DND-41 (cell line): ENCODE measurements around the gene WDR17.

Experiments used
- EZH2 ChIP-seq: IDR thresholded peaks from 3 replicates; pipeline ENCODE4 v1.6.1; 2012; ENCODE audit warnings: borderline replicate concordance, low read depth, mild to moderate bottlenecking, moderate library complexity, low read length, inconsistent platforms; ENCODE audit not compliant: severe bottlenecking
- TF ChIP-seq, protein P1 (sequence below): IDR thresholded peaks from 2 replicates; pipeline ENCODE4 v1.5.1; 2012; ENCODE audit warnings: borderline replicate concordance, low read length, moderate library complexity, mild to moderate bottlenecking; ENCODE audit not compliant: poor library complexity, severe bottlenecking; ENCODE audit errors: extremely low read depth

DNA sequence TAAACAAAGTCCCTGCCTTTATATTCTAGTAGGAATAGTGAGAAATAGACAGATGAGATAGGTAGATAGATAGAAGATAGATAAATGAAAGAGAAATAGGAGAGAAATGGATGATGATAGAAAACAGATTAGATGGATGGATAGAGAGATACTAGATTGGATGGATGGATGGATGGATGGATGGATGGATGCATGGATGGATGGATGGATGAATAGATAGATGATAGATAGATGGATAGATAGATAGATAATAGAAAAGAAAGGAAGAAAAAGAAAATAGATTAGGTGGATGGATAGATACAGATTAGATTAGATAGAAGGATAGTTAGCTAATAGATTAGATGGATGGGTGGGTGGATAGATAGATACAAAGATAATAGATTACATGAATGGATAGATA lies 33.2 kb upstream of the WDR17 start:
- TF ChIP-seq, protein P1, sequence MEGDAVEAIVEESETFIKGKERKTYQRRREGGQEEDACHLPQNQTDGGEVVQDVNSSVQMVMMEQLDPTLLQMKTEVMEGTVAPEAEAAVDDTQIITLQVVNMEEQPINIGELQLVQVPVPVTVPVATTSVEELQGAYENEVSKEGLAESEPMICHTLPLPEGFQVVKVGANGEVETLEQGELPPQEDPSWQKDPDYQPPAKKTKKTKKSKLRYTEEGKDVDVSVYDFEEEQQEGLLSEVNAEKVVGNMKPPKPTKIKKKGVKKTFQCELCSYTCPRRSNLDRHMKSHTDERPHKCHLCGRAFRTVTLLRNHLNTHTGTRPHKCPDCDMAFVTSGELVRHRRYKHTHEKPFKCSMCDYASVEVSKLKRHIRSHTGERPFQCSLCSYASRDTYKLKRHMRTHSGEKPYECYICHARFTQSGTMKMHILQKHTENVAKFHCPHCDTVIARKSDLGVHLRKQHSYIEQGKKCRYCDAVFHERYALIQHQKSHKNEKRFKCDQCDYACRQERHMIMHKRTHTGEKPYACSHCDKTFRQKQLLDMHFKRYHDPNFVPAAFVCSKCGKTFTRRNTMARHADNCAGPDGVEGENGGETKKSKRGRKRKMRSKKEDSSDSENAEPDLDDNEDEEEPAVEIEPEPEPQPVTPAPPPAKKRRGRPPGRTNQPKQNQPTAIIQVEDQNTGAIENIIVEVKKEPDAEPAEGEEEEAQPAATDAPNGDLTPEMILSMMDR, result no peak
- no peak for TF ChIP-seq EZH2
